Mesothelial cell of epicardium (in vitro differentiated cells): ENCODE data around the gene PHLDB1. TPM values are rescaled to one million over a fixed set of nuclear protein-coding genes. Genes with fewer than 3 reads are reported as not detected.

Experiments used
- DNase-seq, 2 experiments: peaks; one replicate each; pipeline ENCODE4 v3.0.0; 2021; ENCODE audit warnings: low spot score in 2 of 2; ENCODE audit not compliant: unreplicated experiment in 2 of 2
- H3K27ac Mint-ChIP-seq: 2 replicates; pipeline ENCODE4 v1.8.0; 2021; ENCODE audit warnings: mixed read lengths
- H3K27me3 Mint-ChIP-seq: 2 replicates; pipeline ENCODE4 v1.8.0; 2021; ENCODE audit warnings: low read depth, mixed read lengths
- H3K36me3 Mint-ChIP-seq: 2 replicates; pipeline ENCODE4 v1.8.0; 2021; ENCODE audit warnings: mixed read lengths
- H3K4me1 Mint-ChIP-seq: 2 replicates; pipeline ENCODE4 v1.8.0; 2021; ENCODE audit warnings: mixed read lengths
- H3K4me3 Mint-ChIP-seq: 2 replicates; pipeline ENCODE4 v1.8.0; 2021; ENCODE audit warnings: mild to moderate bottlenecking, moderate library complexity, mixed read lengths
- H3K9me3 Mint-ChIP-seq: 2 replicates; pipeline ENCODE4 v1.8.0; 2021; ENCODE audit warnings: mixed read lengths
- CTCF ChIP-seq: fragments of 200-600 bp; sonication (generic); IDR thresholded peaks from one replicate; pipeline ENCODE4 v1.5.0; 2021; ENCODE audit warnings: antibody characterized with exemption; ENCODE audit not compliant: unreplicated experiment
- total RNA-seq: library from RNA; stranded (reverse); gene quantifications from 3 replicates; pipeline ENCODE4 v1.2.1, GENCODE V29; 2021

The PHLDB1 gene
- total RNA-seq, 1 donor from 2014 or later = 148 TPM

DNA sequence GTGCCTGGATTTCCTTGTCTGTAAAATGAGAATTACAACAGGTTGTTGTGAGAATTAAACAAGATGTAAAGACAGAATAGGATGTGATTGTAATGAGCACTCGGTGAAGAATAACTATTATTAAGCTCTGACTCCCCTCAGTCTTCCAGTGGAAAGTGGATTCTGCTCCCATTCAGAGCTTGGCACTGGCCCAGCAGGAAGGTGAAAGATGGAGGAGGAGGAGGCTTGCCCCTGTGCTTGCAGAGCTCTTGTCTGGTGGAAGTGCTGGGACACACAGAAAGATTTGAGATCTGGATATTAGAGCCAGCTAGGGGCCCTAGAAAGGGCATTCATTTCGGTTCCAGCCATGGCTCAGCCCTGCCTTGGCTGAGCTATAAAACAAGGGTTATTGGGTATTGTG, 28.2 kb downstream of the PHLDB1 start:
- Mint-ChIP-seq H3K4me1 (peaks cover 30% of the 10 kb centered on the region), H3K9me3 (no peaks in the 10 kb centered on the region), H3K4me3 (peak overlapping the region; percentile 59), H3K36me3 (peaks cover 20% of the 10 kb centered on the region), H3K27ac (peak overlapping the region; percentile 89), H3K27me3 (no peaks in the 10 kb centered on the region)
- no peak for TF ChIP-seq CTCF
- DNase-seq = no peak

GRCh38 chr11:118636569-118637290, 29.3 kb downstream of the PHLDB1 start:
- H3K4me1 Mint-ChIP-seq = peaks cover 34% of the 10 kb centered on the region
- no peaks in the 10 kb centered on the region for H3K9me3 Mint-ChIP-seq
- peaks cover 20% of the 10 kb centered on the region for H3K36me3 Mint-ChIP-seq
- no peak for TF ChIP-seq CTCF
- no peak overlapping the region for H3K4me3 Mint-ChIP-seq
- no peaks in the 10 kb centered on the region for H3K27me3 Mint-ChIP-seq
- no peak for DNase-seq
- H3K27ac Mint-ChIP-seq = no peak overlapping the region

DNA sequence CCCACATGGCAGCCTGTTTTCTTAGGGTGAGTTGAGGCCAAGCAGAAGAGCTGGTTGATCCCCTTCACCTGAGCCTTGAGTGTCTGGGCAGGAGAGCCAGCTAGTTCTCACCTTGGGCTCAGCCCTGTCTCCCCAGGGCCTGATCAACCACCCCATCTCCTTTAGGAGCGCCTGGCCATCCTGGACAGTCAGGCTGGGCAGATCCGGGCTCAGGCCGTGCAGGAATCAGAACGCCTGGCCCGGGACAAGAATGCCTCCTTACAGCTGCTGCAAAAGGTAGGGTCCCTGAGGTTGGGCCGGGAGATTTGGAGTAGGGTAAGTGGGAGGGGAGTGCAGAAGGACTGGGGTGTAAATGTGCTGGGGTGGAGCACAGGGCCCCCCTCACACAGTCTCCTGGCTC, 31.3 kb downstream of the PHLDB1 start:
- H3K4me1 Mint-ChIP-seq = peaks cover 36% of the 10 kb centered on the region
- no peak for DNase-seq
- no peak overlapping the region for H3K27ac Mint-ChIP-seq
- no peak for TF ChIP-seq CTCF
- no peaks in the 10 kb centered on the region for H3K9me3 Mint-ChIP-seq
- peaks cover 15% of the 10 kb centered on the region for H3K36me3 Mint-ChIP-seq
- H3K4me3 Mint-ChIP-seq = no peak overlapping the region
- H3K27me3 Mint-ChIP-seq = no peaks in the 10 kb centered on the region

- Mint-ChIP-seq H3K4me1 (peaks cover 26% of the 10 kb centered on the region), H3K4me3 (no peak overlapping the region), H3K27ac (no peak overlapping the region), H3K36me3 (peaks cover 20% of the 10 kb centered on the region), H3K27me3 (no peaks in the 10 kb centered on the region), H3K9me3 (no peaks in the 10 kb centered on the region)
- DNase-seq = no peak
- no peak for TF ChIP-seq CTCF
Measured at GRCh38 chr11:118639899-118640298, 32.5 kb downstream of the PHLDB1 start.

GRCh38 chr11:118640332-118641154, 33.1 kb downstream of the PHLDB1 start:
- no peak for TF ChIP-seq CTCF
- peaks cover 20% of the 10 kb centered on the region for H3K4me1 Mint-ChIP-seq
- DNase-seq = no peak
- peak overlapping the region; percentile 25 for H3K27ac Mint-ChIP-seq
- peaks cover 25% of the 10 kb centered on the region for H3K36me3 Mint-ChIP-seq
- no peak overlapping the region for H3K4me3 Mint-ChIP-seq
- H3K27me3 Mint-ChIP-seq = no peaks in the 10 kb centered on the region
- H3K9me3 Mint-ChIP-seq = no peaks in the 10 kb centered on the region
